NCI-H446 (cell line): ENCODE results near the gene ZNF350.
"Not testable (repeated sequence)": the region's sequence is repeated elsewhere in the genome, so short reads cannot be mapped to it uniquely, and the experiment has no call there.

Experiments used
- DNase-seq, 2 experiments: peaks; one replicate each; lab custom pipeline; 2025; lab: John Stamatoyannopoulos, UW

ZNF350 gene

DNA sequence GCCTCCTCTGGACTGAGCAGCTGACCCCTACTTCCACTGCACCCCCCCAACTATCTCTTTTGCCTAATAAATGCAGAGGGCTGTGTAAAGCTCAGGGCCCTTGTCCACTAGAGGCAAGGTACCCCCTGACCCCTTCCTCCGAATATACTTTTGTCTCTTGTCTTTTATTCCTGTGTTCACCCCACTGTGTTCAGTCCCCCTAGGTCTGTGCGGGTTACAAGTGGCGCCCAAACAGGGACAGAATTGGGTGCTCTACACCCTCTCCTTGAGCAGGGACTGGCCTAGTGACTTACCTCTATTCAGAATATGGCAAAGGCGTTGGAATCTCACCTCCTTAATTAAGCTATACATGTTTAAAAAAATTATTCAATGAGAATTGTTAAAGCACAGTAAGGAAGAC lies 15.0 kb downstream of the ZNF350 start:
- no peak for DNase-seq

DNA sequence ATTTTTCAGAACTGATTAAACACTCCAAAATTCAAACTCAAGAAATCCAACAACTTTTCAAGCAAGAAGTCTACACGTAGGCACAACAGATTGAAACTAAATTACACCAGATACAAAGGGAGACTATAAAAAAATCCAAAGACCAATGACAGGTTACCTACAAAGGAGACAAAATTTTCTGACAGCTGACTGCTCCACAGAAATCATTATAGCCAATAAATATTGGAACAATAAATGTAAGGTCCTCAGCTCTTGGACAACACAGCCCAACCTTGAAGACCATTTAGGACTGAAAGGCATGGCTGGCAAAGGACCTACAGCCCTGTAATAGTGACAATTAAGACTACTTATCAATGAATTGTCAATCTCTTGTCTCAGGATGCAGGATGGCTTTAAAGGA lies 15.9 kb downstream of the ZNF350 start:
- no peak for DNase-seq

DNA sequence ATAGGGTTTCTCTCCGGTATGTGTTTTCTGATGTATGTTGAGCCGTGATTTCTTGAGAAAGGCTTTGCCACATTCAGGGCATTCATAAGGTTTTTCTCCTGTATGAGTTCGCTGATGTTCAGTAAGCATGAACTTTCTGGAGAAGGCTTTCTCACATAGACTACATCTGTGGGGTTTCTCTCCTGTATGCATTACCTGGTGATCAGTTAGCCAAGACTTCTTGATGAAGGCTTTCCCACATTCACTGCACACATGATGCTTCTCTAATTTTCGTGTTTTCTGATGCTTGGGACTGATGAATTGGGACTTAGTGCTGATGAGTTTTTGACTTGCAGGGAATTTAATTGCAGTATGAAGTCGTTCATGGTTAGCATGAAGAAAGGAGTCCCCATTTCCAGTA lies 21.1 kb downstream of the ZNF350 start:
- no peak for DNase-seq

DNA sequence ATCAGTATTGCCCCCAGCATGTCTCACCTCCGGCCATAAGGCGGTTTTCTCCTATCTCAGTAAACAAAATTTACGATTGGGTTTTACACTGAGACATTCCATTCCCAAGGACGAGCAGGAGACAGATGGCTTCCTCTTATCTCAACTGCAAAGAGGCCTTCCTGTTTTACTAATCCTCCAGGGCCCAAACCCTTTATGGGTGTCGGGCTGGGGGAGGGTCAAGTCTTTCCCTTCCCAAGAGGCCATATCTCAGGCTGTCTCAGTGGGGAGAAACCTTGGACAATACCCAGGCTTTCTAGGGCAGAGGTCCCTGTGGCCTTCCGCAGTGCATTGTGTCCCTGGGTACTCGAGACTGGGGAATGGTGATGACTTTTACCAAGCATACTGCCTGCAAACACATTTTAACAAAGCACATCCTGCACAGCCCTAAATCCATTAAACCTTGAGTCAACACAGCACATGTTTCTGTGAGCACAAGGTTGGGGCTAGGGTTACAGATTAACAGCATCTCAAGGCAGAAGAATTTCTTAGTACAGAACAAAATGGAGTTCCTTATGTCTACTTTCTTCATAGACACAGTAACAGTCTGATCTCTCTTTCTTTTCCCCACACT lies 25.9 kb downstream of the ZNF350 start:
- not testable (repeated sequence) for DNase-seq

DNA sequence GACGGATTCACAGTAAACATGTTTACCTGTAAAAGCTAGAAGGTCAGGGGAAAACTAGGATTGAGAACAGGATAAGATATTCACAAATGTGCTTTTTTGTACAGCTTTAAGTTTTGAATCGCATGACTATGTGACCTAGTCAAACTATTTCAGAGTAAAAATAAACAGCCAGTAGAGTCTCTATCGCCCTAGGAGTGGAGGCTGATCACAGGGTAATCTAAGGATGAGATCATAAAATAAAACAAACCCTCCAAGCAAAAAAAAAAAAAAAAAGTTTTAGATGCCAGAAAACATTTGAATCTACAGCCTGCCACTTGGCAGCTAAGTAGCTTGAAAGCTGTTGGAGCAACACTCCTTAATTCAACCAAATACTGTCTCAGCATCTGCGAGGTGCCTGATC lies 26.8 kb downstream of the ZNF350 start:
- no peak for DNase-seq

DNA sequence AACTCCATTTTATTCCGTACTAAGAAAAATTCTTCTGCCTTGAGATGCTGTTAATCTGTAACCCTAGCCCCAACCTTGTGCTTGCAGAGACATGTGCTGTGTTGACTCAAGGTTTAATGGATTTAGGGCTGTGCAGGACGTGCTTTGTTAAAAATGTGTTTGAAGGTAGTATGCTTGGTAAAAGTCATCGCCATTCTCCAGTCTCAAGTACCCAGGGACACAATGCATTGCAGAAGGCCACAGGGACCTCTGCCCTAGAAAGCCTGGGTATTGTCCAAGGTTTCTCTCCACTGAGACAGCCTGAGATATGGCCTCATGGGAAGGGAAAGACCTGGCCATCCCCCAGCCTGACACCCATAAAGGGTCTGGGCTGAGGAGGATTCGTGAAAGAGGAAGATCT lies 28.8 kb downstream of the ZNF350 start:
- DNase-seq: not testable (repeated sequence)

DNA sequence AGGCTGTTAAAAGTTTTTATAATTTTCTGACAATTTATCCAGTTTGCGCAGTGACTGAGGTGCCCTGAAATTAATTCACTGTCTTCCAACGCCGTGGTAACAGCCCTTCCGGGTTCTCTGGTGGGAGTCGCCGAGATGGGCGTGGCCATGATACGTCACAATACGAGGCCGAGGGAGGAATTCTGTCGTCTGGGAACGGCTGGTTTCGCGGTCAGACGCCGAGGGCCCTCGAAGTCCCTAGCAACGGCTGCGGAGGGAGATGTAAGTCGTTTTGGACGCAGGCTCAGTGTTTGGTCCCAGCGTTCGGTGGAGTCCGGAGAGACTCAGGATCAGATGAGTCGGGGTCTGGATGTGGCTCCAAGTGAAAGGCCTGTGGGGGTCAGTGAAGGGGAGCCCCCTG lies 37.7 kb downstream of the ZNF350 start:
- DNase-seq: no peak

DNA sequence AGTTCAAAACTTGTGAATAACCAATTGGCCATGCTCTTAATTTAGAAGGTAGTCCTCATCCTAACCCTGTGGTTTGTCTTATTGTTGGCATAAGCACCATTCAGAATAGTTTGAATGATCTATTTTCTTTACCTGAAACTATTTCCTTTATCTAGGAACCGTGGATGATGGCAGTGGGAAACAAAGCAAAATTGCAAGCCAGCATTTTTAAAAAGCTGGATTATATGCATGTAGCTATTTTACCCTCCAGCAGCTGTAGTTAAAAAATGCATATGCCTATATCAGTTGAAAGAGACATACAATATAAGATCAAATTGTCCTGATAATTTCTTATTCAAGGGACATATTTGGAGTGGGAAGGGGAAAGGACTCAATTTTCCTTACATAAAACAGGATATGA lies 40.0 kb downstream of the ZNF350 start:
- no peak for DNase-seq

DNA sequence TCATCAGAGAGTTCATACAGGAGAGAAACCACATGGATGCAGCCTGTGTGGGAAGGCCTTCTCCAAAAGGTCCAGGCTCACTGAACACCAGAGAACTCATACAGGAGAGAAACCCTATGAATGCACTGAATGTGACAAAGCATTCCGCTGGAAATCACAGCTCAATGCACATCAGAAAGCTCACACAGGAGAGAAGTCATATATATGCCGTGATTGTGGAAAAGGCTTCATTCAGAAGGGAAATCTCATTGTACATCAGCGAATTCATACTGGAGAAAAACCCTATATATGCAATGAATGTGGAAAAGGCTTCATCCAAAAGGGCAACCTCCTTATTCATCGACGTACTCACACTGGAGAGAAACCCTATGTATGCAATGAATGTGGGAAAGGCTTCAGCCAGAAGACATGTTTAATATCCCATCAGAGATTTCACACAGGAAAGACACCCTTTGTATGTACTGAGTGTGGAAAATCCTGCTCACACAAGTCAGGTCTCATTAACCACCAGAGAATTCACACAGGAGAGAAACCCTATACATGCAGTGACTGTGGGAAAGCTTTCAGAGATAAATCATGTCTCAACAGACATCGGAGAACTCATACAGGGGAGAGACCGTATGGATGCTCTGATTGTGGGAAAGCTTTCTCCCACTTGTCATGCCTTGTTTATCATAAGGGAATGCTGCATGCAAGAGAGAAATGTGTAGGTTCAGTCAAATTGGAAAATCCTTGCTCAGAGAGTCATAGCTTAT lies 41.7 kb downstream of the ZNF350 start:
- DNase-seq: no peak

DNA sequence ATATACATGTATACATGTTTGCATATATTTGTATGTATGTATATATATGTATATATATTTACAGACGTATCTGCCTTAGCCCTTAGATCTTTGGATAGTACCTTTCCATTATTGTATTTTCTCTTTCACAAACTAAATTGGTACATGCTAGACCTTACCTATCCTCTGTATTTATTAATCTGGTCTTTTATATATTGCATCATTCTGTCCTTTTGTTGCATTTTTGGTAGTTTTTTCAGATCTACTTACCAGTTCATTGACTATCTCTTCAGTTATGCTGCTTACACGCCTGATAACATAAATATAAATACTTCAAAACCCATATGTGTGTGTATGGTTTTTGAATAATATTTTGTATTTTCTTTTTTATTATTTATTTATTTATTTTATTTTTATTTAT lies 47.7 kb downstream of the ZNF350 start:
- DNase-seq: no peak

DNA sequence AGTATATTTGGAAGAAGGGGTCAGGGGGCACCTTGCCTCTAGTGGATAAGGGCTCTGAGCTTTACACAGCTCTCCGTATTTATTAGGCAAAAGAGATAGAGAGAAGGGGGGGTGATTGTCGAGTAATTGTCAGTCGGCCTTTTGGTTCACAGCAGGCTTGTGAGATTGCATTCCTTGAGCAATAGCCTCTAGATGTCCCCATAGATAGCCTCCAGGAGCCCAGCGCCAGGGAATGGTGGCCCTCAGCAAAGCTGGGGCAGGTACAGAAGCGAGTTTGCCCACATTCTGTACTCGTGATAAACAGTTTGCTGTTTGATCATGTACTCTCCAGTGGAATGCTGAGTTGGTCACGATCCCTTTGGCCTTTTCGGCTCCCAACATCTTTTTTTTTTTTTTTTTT lies 54.7 kb downstream of the ZNF350 start:
- no peak for DNase-seq

DNA sequence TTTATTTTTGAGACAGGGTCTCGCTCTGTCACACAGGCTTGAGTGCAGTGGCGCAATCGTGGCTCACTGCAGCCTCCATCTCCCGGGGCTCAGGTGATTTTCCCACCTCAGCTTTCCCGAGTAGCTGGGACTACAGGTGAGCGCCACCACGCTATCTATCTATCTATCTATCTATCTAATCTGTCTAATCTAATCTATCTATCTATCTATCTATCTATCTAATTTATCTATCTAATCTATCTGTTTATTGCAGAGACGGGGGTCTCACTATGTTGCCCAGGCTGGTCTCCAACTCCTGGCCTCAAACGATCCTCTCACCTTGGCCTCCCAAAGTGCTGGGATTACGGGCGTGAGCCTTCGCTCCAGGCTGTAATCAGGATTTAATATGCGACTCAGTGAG lies 58.8 kb downstream of the ZNF350 start:
- DNase-seq: no peak

DNA sequence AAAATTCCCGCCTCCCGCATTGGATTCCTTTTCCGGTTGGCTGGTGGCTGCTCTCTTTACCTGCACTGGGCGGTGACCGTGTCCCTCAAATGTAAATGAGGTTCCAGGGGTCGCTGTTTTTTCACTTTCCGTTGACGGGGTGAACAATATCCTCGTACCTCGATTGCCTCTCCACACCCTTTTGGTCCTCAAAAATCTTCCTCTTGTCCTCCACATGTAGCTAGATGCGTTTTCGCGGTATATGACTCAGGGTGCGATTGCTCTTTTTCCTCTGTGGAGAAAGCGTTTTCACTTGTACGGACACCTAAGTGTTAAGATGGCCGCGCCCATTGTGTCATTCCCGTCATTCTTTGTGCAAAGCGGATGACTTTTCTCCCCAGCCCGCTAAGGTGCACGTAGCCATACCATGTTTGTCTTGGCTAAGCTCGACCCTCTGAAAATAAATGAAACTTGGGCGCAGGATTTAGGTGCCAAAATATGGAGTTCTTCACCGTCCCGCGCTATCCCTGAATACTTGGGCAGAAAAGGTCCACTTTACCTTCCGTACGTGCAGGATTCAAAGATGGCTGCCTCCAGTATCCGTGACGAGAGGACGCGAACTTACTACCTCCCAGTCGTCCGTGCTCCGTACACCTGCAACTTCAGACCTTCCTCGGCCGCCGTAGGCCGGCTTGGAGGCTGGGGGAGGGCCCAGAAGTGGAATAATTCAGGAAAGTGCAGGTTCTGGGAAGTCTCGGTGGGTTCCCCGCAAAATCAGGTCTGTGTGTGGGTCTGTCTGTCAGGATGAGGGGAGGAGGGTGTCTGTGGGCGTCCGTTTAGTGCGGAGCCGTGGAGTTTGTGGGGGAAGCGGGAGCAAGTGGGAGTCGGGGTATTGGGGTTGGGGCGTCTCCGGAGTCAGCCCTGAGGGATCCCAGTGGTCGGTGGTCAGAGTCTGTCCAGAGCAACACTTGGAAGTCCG lies 59.6 kb downstream of the ZNF350 start, which contains the start of gene ZNF613:
Gene ZNF613, plus strand, starts transcription at position 689 of the 958 bp plus-strand sequence. CDS start 8,749 bp downstream, outside the sequence.
- peak; percentile 85 to 88 for DNase-seq

DNA sequence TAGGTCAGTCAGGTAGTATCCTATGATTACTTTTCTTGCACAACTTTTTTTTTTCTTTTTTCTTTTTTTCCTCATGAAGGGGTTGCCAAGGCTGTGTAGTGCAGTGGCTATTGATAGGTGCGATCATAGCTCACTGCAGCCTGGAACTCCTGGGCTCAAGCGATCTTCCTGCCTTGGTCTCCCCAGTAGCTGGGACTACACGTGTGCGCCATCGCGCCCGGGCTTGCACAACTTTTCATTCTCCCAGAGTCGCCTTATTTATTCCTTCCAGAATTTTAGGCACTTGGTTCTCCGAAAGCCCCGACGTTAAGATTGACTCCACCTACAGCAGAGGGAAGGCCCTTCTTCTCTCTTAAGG lies 60.2 kb downstream of the ZNF350 start:
- DNase-seq: no peak

DNA sequence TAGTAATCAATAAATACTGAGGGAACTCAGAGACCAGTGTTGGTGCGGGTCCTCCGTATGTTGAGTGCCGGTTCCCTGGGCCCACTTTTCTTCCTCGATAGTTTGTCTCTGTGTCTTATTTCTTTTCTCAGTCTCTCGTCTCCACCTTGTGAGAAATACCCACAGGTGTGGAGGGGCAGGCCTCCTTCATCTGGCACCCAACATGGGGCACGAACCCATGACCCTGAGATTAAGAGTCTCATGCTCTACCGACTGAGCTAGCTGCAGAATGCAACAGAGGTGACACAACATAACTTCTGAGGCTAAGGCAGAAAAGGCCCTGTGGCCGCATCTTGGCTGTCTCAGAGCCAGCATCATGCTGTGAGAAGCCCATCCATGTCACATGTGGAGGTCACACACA lies 64.7 kb downstream of the ZNF350 start:
- no peak for DNase-seq

DNA sequence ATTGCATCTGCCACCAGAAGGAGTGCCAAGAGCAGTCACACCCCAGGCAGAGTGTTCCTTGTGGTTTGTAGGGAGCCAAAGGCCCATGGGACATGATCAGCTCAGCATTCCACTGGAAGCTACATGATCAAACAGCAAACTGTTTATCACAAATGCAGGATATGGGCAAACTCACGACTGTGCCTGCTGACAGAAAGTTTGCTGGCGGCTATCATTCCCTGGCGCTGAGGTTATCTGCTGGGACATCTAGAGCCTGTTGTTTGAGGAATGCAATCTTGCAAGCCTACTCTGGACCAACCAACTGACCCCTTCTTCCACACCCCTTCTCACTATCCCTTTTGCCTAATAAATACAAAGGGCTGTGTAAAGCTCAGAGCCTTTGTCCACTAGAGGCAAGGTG lies 67.0 kb downstream of the ZNF350 start:
- DNase-seq: no peak

DNA sequence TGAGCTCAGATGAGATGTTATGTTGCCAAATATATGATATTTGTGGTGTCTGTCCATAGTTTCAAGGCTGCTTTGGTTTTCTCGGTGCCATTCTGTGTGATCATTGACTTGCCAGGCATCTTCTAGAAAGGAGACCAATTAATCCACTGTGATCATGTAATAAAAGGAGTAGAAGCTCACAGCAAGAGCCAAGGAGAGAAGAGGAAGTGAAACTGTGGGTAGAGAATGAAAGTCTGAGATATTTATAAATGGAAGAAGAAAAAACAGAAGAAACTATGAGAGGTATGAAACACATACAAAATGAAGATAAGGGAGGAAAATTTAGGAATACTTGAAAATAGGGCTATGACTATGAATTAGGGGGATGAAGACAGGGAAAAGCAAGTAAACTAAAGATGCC lies 70.5 kb downstream of the ZNF350 start:
- no peak for DNase-seq

DNA sequence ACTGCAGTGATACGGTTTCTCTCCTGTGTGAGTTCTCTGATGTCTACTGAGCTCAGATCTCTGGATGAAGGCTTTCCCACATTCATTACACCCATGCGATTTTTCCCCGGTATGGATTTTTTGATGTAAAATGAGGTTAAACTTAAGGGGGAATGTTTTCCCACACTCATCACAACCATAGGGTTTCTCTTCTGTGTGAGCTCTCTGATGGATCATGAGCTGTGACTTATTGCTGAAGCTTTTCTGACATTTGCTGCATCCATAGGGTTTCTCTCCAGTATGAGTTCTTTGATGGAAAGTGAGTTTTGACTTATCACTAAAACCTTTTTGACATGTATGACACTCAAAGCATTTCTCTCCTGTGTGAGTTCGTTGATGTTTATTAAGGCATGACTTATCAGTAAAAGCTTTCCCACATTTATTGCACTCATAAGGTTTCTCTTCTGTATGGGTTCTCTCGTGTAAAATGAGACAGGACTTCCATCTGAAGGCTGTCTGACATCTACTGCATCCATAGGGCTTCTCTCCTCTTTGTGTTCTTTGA lies 71.2 kb downstream of the ZNF350 start:
- no peak for DNase-seq
